Stimulated activated CD4-positive, alpha-beta T cell treated with anti-CD3 and anti-CD28 coated beads, Interleukin-1b, Interleukin-23, amount 100 ng/mL, for 1 hour (primary cell): ENCODE data around the gene KRTAP9-9.
"Not testable (repeated sequence)": the region's sequence is repeated elsewhere in the genome, so short reads cannot be mapped to it uniquely, and the experiment has no call there.

ENCODE experiments used
- DNase-seq, 2 donors: peaks; one replicate each; pipeline ENCODE4 v3.0.0-alpha.2; 2020; ENCODE audit warnings: low read depth in 2 of 2

KRTAP9-9 gene

GRCh38 chr17:41265078-41265477 lies 9.9 kb downstream of the KRTAP9-9 start, which contains the start of gene KRTAP9-6:
TSS of gene KRTAP9-6 (plus strand) at chr17:41265378. CDS start at chr17:41265378, 0 bp downstream.
- DNase-seq: no peak

GRCh38 chr17:41267711-41268110 lies 12.5 kb downstream of the KRTAP9-9 start:
- no peak for DNase-seq

- not testable (repeated sequence) for DNase-seq
Observed at GRCh38 chr17:41271323-41271722, 16.1 kb downstream of the KRTAP9-9 start.

GRCh38 chr17:41271858-41272257 lies 16.7 kb downstream of the KRTAP9-9 start:
- no peak for DNase-seq

- not testable (repeated sequence) for DNase-seq
Observed at GRCh38 chr17:41275648-41276190, 20.5 kb downstream of the KRTAP9-9 start, which contains the start of gene KRTAP9-7. TSS of gene KRTAP9-7 (plus strand) at chr17:41275698. CDS start at chr17:41275698, 0 bp downstream.

- no peak for DNase-seq
Observed at GRCh38 chr17:41278176-41278955, 23.2 kb downstream of the KRTAP9-9 start.

- DNase-seq: no peak
Observed at GRCh38 chr17:41284043-41284442, 28.9 kb downstream of the KRTAP9-9 start.

- no peak for DNase-seq
Observed at GRCh38 chr17:41284546-41284945, 29.4 kb downstream of the KRTAP9-9 start.

- DNase-seq: no peak
Observed at GRCh38 chr17:41287050-41287449, 31.9 kb downstream of the KRTAP9-9 start.

GRCh38 chr17:41294016-41294415 lies 38.8 kb downstream of the KRTAP9-9 start:
- no peak for DNase-seq

- DNase-seq: no peak
Observed at GRCh38 chr17:41296846-41297245, 41.7 kb downstream of the KRTAP9-9 start.

GRCh38 chr17:41298458-41299135 lies 43.4 kb downstream of the KRTAP9-9 start:
- DNase-seq: no peak

GRCh38 chr17:41301204-41301790 lies 46.1 kb downstream of the KRTAP9-9 start:
- DNase-seq: no peak

- DNase-seq: no peak
Observed at GRCh38 chr17:41301916-41302901, 47.0 kb downstream of the KRTAP9-9 start, which contains the start of gene KRTAP29-1. TSS of gene KRTAP29-1 (minus strand) at chr17:41302851. CDS start at chr17:41302851, 0 bp downstream.

GRCh38 chr17:41302981-41303380 lies 47.8 kb downstream of the KRTAP9-9 start:
- no peak for DNase-seq

GRCh38 chr17:41304091-41304490 lies 48.9 kb downstream of the KRTAP9-9 start:
- no peak for DNase-seq
